ENCODE data around the gene GIGYF2. TPM values are rescaled to one million over a fixed set of nuclear protein-coding genes. Genes with fewer than 3 reads are reported as not detected.

GIGYF2 gene
- total and polyA plus RNA-seq, 8 donors: 17.4 to 50.9 (median 41.0) TPM

GRCh38 chr2:232890896-232891601 is 193.9 kb downstream of the GIGYF2 start:
- Histone ChIP-seq H3K9me3 (no peaks in the 10 kb centered on the region), H3K27ac (peak overlapping the region in 2 of 4 donors; percentile 33 to 50), H3K4me3 (peak overlapping the region in 1 of 4 donors; percentile 18), H3K4me1 (peaks cover 0 to 10% (median 6%) of the 10 kb centered on the region in 3 donors), H3K36me3 (no peaks in the 10 kb centered on the region), H3K27me3 (no peaks in the 10 kb centered on the region)
- FAIRE-seq: no peak
- 21 to 29% methylated on average over 23 of the region's 23 CpGs for WGBS, 2 donors
- peak; percentile 75 to 89 (median 80) for ATAC-seq
- DNase-seq: peak; percentile 71 to 83 (median 78)
- intact Hi-C loops (cut with DNase I): no loop called here
- TF ChIP-seq, protein P1, sequence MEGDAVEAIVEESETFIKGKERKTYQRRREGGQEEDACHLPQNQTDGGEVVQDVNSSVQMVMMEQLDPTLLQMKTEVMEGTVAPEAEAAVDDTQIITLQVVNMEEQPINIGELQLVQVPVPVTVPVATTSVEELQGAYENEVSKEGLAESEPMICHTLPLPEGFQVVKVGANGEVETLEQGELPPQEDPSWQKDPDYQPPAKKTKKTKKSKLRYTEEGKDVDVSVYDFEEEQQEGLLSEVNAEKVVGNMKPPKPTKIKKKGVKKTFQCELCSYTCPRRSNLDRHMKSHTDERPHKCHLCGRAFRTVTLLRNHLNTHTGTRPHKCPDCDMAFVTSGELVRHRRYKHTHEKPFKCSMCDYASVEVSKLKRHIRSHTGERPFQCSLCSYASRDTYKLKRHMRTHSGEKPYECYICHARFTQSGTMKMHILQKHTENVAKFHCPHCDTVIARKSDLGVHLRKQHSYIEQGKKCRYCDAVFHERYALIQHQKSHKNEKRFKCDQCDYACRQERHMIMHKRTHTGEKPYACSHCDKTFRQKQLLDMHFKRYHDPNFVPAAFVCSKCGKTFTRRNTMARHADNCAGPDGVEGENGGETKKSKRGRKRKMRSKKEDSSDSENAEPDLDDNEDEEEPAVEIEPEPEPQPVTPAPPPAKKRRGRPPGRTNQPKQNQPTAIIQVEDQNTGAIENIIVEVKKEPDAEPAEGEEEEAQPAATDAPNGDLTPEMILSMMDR (IDR thresholded peaks at IDR 0.05): no peak

DNA sequence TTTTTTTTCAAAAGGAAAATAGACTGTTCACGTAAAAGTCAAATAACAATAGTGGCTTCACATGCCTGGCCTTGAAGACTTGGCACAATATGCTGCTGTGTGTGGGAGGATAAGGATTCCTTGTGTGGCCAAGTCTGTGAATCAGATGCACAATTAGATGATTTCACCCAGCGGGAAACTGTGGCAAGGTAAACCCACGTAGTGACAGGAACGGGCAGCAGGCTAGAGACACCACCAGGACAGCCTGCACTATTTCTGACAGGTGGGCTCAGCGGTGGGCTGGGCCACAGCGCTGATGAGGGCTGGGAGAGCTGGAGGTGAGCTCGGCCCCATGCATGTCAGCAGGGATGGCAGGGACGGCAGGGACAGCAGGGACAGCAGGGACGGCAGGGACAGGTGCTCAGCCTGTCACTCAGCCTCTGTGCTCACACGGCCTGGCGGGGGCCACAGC is 194.5 kb downstream of the GIGYF2 start:
- WGBS, 2 donors: 34 to 38% methylated on average over 10 to 11 of the region's 11 CpGs

GRCh38 chr2:232892221-232892620 is 195.1 kb downstream of the GIGYF2 start:
- WGBS, 2 donors: 92% methylated on average over 13 of the region's 13 CpGs
- no peaks in the 10 kb centered on the region for H3K27me3 ChIP-seq
- no peaks in the 10 kb centered on the region for H3K36me3 ChIP-seq
- ATAC-seq: no peak
- H3K9me3 ChIP-seq: no peaks in the 10 kb centered on the region
- no peak for FAIRE-seq
- TF ChIP-seq, protein P1 (IDR thresholded peaks at IDR 0.05): no peak
- intact Hi-C loops (cut with DNase I): no loop called here
- H3K4me3 ChIP-seq: no peak overlapping the region
- H3K27ac ChIP-seq: no peak overlapping the region
- DNase-seq: no peak
- H3K4me1 ChIP-seq: peaks cover 0 to 10% (median 6%) of the 10 kb centered on the region in 3 donors

More for the DNA sequence above, 194.5 kb downstream of the GIGYF2 start:
- TF ChIP-seq, protein P1 (IDR thresholded peaks at IDR 0.05): no peak
- peaks cover 0 to 10% (median 6%) of the 10 kb centered on the region in 3 donors for H3K4me1 ChIP-seq
- no peaks in the 10 kb centered on the region for H3K36me3 ChIP-seq
- no peaks in the 10 kb centered on the region for H3K9me3 ChIP-seq
- no peak overlapping the region for H3K4me3 ChIP-seq
- no peaks in the 10 kb centered on the region for H3K27me3 ChIP-seq
- DNase-seq (peak in 1 of 6 donors; percentile 27), FAIRE-seq (no peak), ATAC-seq (peak; percentile 29 to 50 (median 37))
- peak overlapping the region in 2 of 4 donors; percentile 33 to 50 for H3K27ac ChIP-seq
- intact Hi-C loops (cut with DNase I): no loop called here

- ATAC-seq (no peak), DNase-seq (peak in 1 of 6 donors; percentile 59), FAIRE-seq (no peak)
- TF ChIP-seq, protein P1 (IDR thresholded peaks at IDR 0.05): no peak
- Histone ChIP-seq H3K4me1 (peaks cover 0 to 10% (median 6%) of the 10 kb centered on the region in 3 donors), H3K36me3 (no peaks in the 10 kb centered on the region), H3K9me3 (no peaks in the 10 kb centered on the region), H3K27me3 (no peaks in the 10 kb centered on the region), H3K4me3 (no peak overlapping the region), H3K27ac (no peak overlapping the region)
- intact Hi-C loops (cut with DNase I): no loop called here
- WGBS, 2 donors: 90 to 95% methylated on average over 20 of the region's 20 CpGs
Observed at GRCh38 chr2:232892843-232893242, 195.7 kb downstream of the GIGYF2 start.

DNA sequence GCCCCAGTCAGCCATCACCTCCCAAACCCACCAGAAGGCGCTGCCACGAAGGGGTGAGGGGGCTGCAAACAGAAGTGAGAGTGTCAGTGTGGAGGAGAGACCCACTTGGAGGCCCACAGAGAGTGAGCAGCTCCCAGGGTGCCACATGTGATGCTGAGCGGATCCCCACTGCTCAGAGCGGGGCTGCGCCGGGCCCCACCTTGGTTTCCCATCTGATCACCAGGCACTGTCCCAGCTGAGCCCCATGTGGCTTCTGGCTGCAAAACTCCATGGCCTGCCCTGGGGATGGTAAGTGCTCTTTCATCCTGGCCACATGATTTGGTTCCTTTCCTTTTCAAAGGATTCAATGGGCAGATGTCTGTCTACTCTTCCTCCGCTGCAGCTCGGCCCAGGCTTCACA is 196.7 kb downstream of the GIGYF2 start:
- 94 to 95% methylated on average over 8 of the region's 8 CpGs for WGBS, 2 donors

More for the DNA sequence above, 196.7 kb downstream of the GIGYF2 start:
- H3K27ac ChIP-seq: no peak overlapping the region
- H3K36me3 ChIP-seq: no peaks in the 10 kb centered on the region
- intact Hi-C loops (cut with DNase I): no loop called here
- H3K4me1 ChIP-seq: peaks cover 0 to 10% (median 6%) of the 10 kb centered on the region in 3 donors
- H3K27me3 ChIP-seq: no peaks in the 10 kb centered on the region
- FAIRE-seq (no peak), ATAC-seq (no peak), DNase-seq (peak in 1 of 6 donors; percentile 50)
- TF ChIP-seq, protein P1 (IDR thresholded peaks at IDR 0.05): no peak
- H3K9me3 ChIP-seq: no peaks in the 10 kb centered on the region
- no peak overlapping the region for H3K4me3 ChIP-seq

Data from pancreas (tissue), 10 donors.